GM12878 (cell line): ENCODE results near the gene MAPRE3. TPM values are rescaled to one million over a fixed set of nuclear protein-coding genes. Genes with fewer than 3 reads are reported as not detected.

Source experiments
- ATAC-seq: fragments of 200-7000 bp; cut with Tn5 transposase; 3 replicates; pipeline ENCODE4 v1.9.1; 2020; ENCODE audit warnings: mild to moderate bottlenecking, moderate library complexity
- BruUV-seq: library from RNA; stranded (reverse); fragments of 400-500 nt; replicated peaks from 2 replicates; lab custom pipeline; 2021; lab: Mats Ljungman, UMichigan
- CTCF ChIA-PET: fragments of 300-600 bp; sonication (Branson Sonifier 250); formaldehyde crosslinking; extraction: SDS; loops from one replicate; lab custom pipeline; 2021; ENCODE audit warnings: inconsistent platforms; lab: Yijun Ruan, JAX
- POLR2A ChIA-PET: fragments of 350-600 bp; formaldehyde crosslinking; extraction: SDS; loops from one replicate; lab custom pipeline; 2021; ENCODE audit warnings: inconsistent platforms; lab: Charles Lee
- RAD21 ChIA-PET: fragments of 300-600 bp; sonication (Branson Sonifier 250); formaldehyde crosslinking; loops from one replicate; lab custom pipeline; 2023; ENCODE audit warnings: antibody characterized with exemption; ENCODE audit not compliant: unreplicated experiment; lab: Charles Lee
- SMC1A ChIA-PET: fragments of 300-600 bp; sonication (Branson Sonifier 250); formaldehyde crosslinking; loops from one replicate; lab custom pipeline; 2023; ENCODE audit not compliant: unreplicated experiment, uncharacterized antibody; lab: Charles Lee
- DNase-seq: peaks from one replicate; pipeline ENCODE4 v3.0.0-alpha.2; 2011; ENCODE audit warnings: low read depth, low spot score
- FAIRE-seq: peaks from 3 replicates; lab custom pipeline; 2011; peaks lifted over from hg19 to GRCh38; lab: Jason Lieb, UNC
- H2AFZ ChIP-seq: 2 replicates; pipeline ENCODE4 v1.6.0; 2011; ENCODE audit warnings: low read depth, low read length, control low read depth; ENCODE audit not compliant: control insufficient read depth
- H3K27ac ChIP-seq: 2 replicates; pipeline ENCODE4 v1.5.1; 2011; ENCODE audit warnings: control low read depth; ENCODE audit not compliant: control insufficient read depth, insufficient read depth
- H3K27me3 ChIP-seq, 2 experiments: replicated peaks in 1 of 2; 2 replicates each; pipeline versions ENCODE4 v1.6.0 to v1.6.1; 2011; ENCODE audit warnings: low read length in 1 of 2; ENCODE audit not compliant: control insufficient read depth in 2 of 2, insufficient read depth in 2 of 2
- H3K36me3 ChIP-seq, 2 experiments: 2 replicates each; pipeline ENCODE4 v1.5.1; 2011; ENCODE audit warnings: low read length in 1 of 2; ENCODE audit not compliant: control insufficient read depth in 2 of 2, insufficient read depth in 2 of 2
- H3K4me1 ChIP-seq: 2 replicates; pipeline ENCODE4 v1.6.1; 2011; ENCODE audit warnings: mild to moderate bottlenecking, low read length, moderate library complexity, mixed read lengths; ENCODE audit not compliant: control insufficient read depth, insufficient read depth
- H3K4me2 ChIP-seq: 2 replicates; pipeline ENCODE4 v1.6.0; 2011; ENCODE audit warnings: control low read depth; ENCODE audit not compliant: control insufficient read depth, insufficient read depth
- H3K4me3 ChIP-seq: fragments of 200-600 bp; sonication (generic); 2 replicates; pipeline ENCODE4 v1.5.1; 2016
- H3K79me2 ChIP-seq: 2 replicates; pipeline ENCODE4 v1.6.0; 2011; ENCODE audit warnings: low read length; ENCODE audit not compliant: control insufficient read depth, insufficient read depth
- H3K9ac ChIP-seq: 2 replicates; pipeline ENCODE4 v1.8.0; 2011; ENCODE audit warnings: low read length, control low read depth, mixed read lengths; ENCODE audit not compliant: control insufficient read depth, insufficient read depth
- H3K9me3 ChIP-seq: replicated peaks from 3 replicates; pipeline ENCODE4 v1.5.1; 2011; ENCODE audit warnings: mild to moderate bottlenecking, low read length; ENCODE audit not compliant: control insufficient read depth, insufficient read depth
- H4K20me1 ChIP-seq: 2 replicates; pipeline ENCODE4 v1.6.0; 2011; ENCODE audit not compliant: control insufficient read depth, insufficient read depth
- CBX5 ChIP-seq: sonication (generic); IDR thresholded peaks from 2 replicates; pipeline ENCODE4 v1.6.1; 2016; ENCODE audit warnings: low read depth, moderate library complexity, mild to moderate bottlenecking, inconsistent platforms
- CHD1 ChIP-seq: IDR thresholded peaks from 2 replicates; pipeline ENCODE4 v1.6.1; 2012; ENCODE audit warnings: low read depth, low read length, improper control_type of control experiment
- EGR1 ChIP-seq, 2 experiments: IDR thresholded peaks; 1 replicate in 1 of 2; 2 replicates in 1 of 2; pipeline ENCODE4 v1.6.1; 2011 to 2012; ENCODE audit warnings: low read depth in 2 of 2, low read length in 2 of 2, borderline replicate concordance in 1 of 2, mild to moderate bottlenecking in 1 of 2, moderate library complexity in 1 of 2
- FOS ChIP-seq: IDR thresholded peaks from 3 replicates; pipeline ENCODE4 v1.6.1; 2011; ENCODE audit warnings: borderline replicate concordance; ENCODE audit not compliant: insufficient read length; ENCODE audit errors: extremely low read depth
- FOXM1 ChIP-seq: IDR thresholded peaks from 2 replicates; pipeline ENCODE4 v1.6.1; 2012; ENCODE audit warnings: low read depth, mild to moderate bottlenecking, inconsistent platforms, low read length, moderate library complexity
- IKZF2 ChIP-seq, 2 experiments: fragments of 450-650 bp; IDR thresholded peaks; 2 replicates each; pipeline ENCODE4 v1.6.1; 2017; ENCODE audit warnings: mild to moderate bottlenecking in 2 of 2, moderate library complexity in 2 of 2
- JUNB ChIP-seq: IDR thresholded peaks from 2 replicates; pipeline ENCODE4 v1.6.1; 2016; ENCODE audit warnings: antibody characterized with exemption, mild to moderate bottlenecking
- KAT2A ChIP-seq: conservative IDR thresholded peaks from 2 replicates; pipeline ENCODE4 v1.6.1; 2011; ENCODE audit warnings: low read depth, low read length; ENCODE audit not compliant: control insufficient read depth
- MTA2 ChIP-seq: fragments of 450-650 bp; IDR thresholded peaks from 2 replicates; pipeline ENCODE4 v1.6.1; 2016; ENCODE audit warnings: low read depth, mild to moderate bottlenecking, moderate library complexity
- NFYA ChIP-seq: IDR thresholded peaks from 2 replicates; pipeline ENCODE4 v1.6.1; 2011; ENCODE audit warnings: low read depth, mild to moderate bottlenecking, low read length, improper control_type of control experiment, borderline replicate concordance
- NRF1 ChIP-seq: conservative IDR thresholded peaks from 2 replicates; pipeline ENCODE4 v1.6.1; 2011; ENCODE audit warnings: mild to moderate bottlenecking, low read depth, low read length, improper control_type of control experiment
- POLR2A ChIP-seq: IDR thresholded peaks from 2 replicates; pipeline ENCODE4 v1.6.1; 2011; ENCODE audit warnings: low read depth, mild to moderate bottlenecking, low read length
- SREBF2 ChIP-seq: IDR thresholded peaks from 2 replicates; pipeline ENCODE4 v1.6.1; 2012; ENCODE audit warnings: mild to moderate bottlenecking, low read length
- STAT3 ChIP-seq: IDR thresholded peaks from 2 replicates; pipeline ENCODE4 v1.6.1; 2011; ENCODE audit warnings: low read depth, low read length, improper control_type of control experiment
- WGBS: methylation state at CpG from one replicate; pipeline ENCODE4 v1.1.6; 2016; ENCODE audit warnings: low lambda C conversion rate; ENCODE audit not compliant: insufficient replicate concordance, insufficient coverage; ENCODE audit errors: missing lambda C conversion rate; 5-methylcytosine and 5-hydroxymethylcytosine counted together
- in situ Hi-C: fragments of 300-500 bp; cut with MboI; formaldehyde crosslinking; loops from 9 replicates; pipeline ENCODE4 v1.14.3; 2018; ENCODE audit warnings: mixed read lengths
- intact Hi-C: fragments of 100-400 bp; cut with micrococcal nuclease; formaldehyde crosslinking; loops from one replicate; pipeline ENCODE4 v1.14.2; 2022; ENCODE audit not compliant: unreplicated experiment
- polyA plus RNA-seq, 11 experiments: library from polyadenylated mRNA; depleted of rRNA in 4 of 11; unstranded in 6 of 11; stranded (reverse) in 5 of 11; fragments of >200 nt; fragmentation: Nextera tagmentation in 4 of 11; fragmentation: Illumina TruSeq in 1 of 11; extraction: Ambion mirVana in 4 of 11; extraction: Trizol in 1 of 11; gene quantifications; 1 replicate in 1 of 11; 2 replicates in 10 of 11; pipeline versions ENCODE4 v1.2.1 to v1.2.3, GENCODE V29; 2011 to 2016; ENCODE audit warnings: inconsistent platforms in 2 of 11, missing spikeins in 2 of 11, low read depth in 1 of 11
- total RNA-seq, 4 experiments: library from RNA; depleted of rRNA in 3 of 4; stranded (reverse); fragments of >200 nt in 3 of 4; fragmentation: Illumina TruSeq in 1 of 4; extraction: Trizol in 1 of 4; gene quantifications; 2 replicates each; pipeline versions ENCODE4 v1.2.1 to v1.2.3, GENCODE V29; 2013 to 2021
- TF ChIP-seq, protein P1 (sequence below): fragments of 150-350 bp; IDR thresholded peaks from 2 replicates; pipeline ENCODE4 v1.6.1; 2014; ENCODE audit warnings: mild to moderate bottlenecking, low read depth, low read length
- TF ChIP-seq, protein P2 (sequence below): fragments of 450-650 bp; IDR thresholded peaks from 2 replicates; pipeline ENCODE4 v1.6.1; 2017; ENCODE audit warnings: mild to moderate bottlenecking
- TF ChIP-seq, protein P3 (sequence below): fragments of 450-650 bp; IDR thresholded peaks from 2 replicates; pipeline ENCODE4 v1.6.1; 2018; ENCODE audit warnings: borderline replicate concordance, mild to moderate bottlenecking; ENCODE audit not compliant: partially characterized antibody

The MAPRE3 gene
- total and polyA plus RNA-seq, 10 of the 15 experiments (the other 5 are each of a cell fraction or from before 2014, with no cell fraction given) = 0.03 to 1.3 (median 0.73) TPM; not detected in 1

DNA sequence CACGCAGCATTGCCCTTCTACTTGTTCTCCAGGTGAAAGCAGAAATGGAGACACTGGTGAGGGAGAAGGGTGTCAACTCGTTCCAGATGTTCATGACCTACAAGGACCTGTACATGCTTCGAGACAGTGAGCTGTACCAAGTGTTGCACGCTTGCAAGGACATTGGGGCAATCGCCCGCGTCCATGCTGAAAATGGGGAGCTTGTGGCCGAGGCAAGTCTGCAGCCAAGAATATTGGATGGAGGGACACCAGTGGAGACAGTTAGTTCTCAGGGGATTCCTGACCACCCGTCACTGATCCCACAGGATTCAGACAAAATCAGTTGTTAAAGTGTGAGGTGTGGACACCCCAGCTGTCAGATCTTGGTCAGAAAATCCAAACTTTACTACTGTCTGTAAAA lies 43.2 kb upstream of the MAPRE3 start:
- 44% methylated on average over 9 of the region's 9 CpGs for WGBS
- H3K4me1 ChIP-seq = no peaks in the 10 kb centered on the region
- DNase-seq = no peak
- no peak overlapping the region for H3K4me3 ChIP-seq
- intact Hi-C loops = no loop called here
- SMC1A ChIA-PET = interaction anchor here (1.4 kb wide), 1 partner anchor 81 kb away, joined by 4 read pairs; no protein-coding TSS in a partner anchor
- no peak for FAIRE-seq
- CTCF ChIA-PET = interaction anchor here (0.7 to 2.1 kb wide), 4 partner anchors 14 to 85 kb away, joined by 3 to 11 read pairs (median 4); no protein-coding TSS in a partner anchor
- POLR2A ChIA-PET = no interaction called here
- no peaks in the 10 kb centered on the region for H3K36me3 ChIP-seq
- TF ChIP-seq EGR1 (IDR thresholded peaks at IDR 0.05; ENCODE audit: borderline replicate concordance in 1 of 2, low read depth in 2 of 2, low read length in 2 of 2) (no peak), IKZF2 (IDR thresholded peaks at IDR 0.05) (no peak), CBX5 (no peak), STAT3 (no peak), NRF1 (no peak), FOS (no peak), FOXM1 (no peak), KAT2A (no peak), MTA2 (no peak), SREBF2 (no peak), CHD1 (no peak), NFYA (no peak), POLR2A (no peak), JUNB (no peak)
- TF ChIP-seq, protein P1, sequence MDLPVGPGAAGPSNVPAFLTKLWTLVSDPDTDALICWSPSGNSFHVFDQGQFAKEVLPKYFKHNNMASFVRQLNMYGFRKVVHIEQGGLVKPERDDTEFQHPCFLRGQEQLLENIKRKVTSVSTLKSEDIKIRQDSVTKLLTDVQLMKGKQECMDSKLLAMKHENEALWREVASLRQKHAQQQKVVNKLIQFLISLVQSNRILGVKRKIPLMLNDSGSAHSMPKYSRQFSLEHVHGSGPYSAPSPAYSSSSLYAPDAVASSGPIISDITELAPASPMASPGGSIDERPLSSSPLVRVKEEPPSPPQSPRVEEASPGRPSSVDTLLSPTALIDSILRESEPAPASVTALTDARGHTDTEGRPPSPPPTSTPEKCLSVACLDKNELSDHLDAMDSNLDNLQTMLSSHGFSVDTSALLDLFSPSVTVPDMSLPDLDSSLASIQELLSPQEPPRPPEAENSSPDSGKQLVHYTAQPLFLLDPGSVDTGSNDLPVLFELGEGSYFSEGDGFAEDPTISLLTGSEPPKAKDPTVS = no peak
- TF ChIP-seq, protein P2, sequence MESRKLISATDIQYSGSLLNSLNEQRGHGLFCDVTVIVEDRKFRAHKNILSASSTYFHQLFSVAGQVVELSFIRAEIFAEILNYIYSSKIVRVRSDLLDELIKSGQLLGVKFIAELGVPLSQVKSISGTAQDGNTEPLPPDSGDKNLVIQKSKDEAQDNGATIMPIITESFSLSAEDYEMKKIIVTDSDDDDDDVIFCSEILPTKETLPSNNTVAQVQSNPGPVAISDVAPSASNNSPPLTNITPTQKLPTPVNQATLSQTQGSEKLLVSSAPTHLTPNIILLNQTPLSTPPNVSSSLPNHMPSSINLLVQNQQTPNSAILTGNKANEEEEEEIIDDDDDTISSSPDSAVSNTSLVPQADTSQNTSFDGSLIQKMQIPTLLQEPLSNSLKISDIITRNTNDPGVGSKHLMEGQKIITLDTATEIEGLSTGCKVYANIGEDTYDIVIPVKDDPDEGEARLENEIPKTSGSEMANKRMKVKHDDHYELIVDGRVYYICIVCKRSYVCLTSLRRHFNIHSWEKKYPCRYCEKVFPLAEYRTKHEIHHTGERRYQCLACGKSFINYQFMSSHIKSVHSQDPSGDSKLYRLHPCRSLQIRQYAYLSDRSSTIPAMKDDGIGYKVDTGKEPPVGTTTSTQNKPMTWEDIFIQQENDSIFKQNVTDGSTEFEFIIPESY = no peak
- TF ChIP-seq, protein P3, sequence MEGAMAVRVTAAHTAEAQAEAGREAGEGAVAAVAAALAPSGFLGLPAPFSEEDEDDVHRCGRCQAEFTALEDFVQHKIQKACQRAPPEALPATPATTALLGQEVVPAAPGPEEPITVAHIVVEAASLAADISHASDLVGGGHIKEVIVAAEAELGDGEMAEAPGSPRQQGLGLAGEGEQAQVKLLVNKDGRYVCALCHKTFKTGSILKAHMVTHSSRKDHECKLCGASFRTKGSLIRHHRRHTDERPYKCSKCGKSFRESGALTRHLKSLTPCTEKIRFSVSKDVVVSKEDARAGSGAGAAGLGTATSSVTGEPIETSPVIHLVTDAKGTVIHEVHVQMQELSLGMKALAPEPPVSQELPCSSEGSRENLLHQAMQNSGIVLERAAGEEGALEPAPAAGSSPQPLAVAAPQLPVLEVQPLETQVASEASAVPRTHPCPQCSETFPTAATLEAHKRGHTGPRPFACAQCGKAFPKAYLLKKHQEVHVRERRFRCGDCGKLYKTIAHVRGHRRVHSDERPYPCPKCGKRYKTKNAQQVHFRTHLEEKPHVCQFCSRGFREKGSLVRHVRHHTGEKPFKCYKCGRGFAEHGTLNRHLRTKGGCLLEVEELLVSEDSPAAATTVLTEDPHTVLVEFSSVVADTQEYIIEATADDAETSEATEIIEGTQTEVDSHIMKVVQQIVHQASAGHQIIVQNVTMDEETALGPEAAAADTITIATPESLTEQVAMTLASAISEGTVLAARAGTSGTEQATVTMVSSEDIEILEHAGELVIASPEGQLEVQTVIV = no peak
- H3K9ac ChIP-seq = no peak overlapping the region
- H3K4me2 ChIP-seq = no peak overlapping the region
- in situ Hi-C loops = no loop called here
- no peaks in the 10 kb centered on the region for H3K9me3 ChIP-seq
- ATAC-seq = no peak
- H3K27me3 ChIP-seq = peaks cover 0 to 1% of the 10 kb centered on the region in 2 experiments; a peak in 1 of 4 replicates
- H2AFZ ChIP-seq = no peak overlapping the region
- no TSS peak for BruUV-seq
- RAD21 ChIA-PET = interaction anchor here (1.9 kb wide), 1 partner anchor 81 kb away, joined by 5 read pairs; no protein-coding TSS in a partner anchor
- H3K79me2 ChIP-seq = no peaks in the 10 kb centered on the region
- no peak overlapping the region for H3K27ac ChIP-seq
- no peaks in the 10 kb centered on the region for H4K20me1 ChIP-seq
